IPS-18a (cell line): ENCODE data around the gene TEX22.

Experiments
- H3K27ac ChIP-seq: one replicate; pipeline ENCODE4 v1.5.1; 2013; ENCODE audit warnings: low read length
- H3K27me3 ChIP-seq: one replicate; pipeline ENCODE4 v1.6.1; 2013; ENCODE audit warnings: mild to moderate bottlenecking, low read length; ENCODE audit not compliant: control insufficient read depth, insufficient read depth
- H3K36me3 ChIP-seq: one replicate; pipeline ENCODE4 v1.6.1; 2013; ENCODE audit warnings: low read depth, low read length; ENCODE audit not compliant: control insufficient read depth
- H3K4me1 ChIP-seq: one replicate; pipeline ENCODE4 v1.6.1; 2013; ENCODE audit warnings: low read depth, low read length; ENCODE audit not compliant: control insufficient read depth
- H3K4me3 ChIP-seq: one replicate; pipeline ENCODE4 v1.5.1; 2013; ENCODE audit warnings: low read length
- H3K9ac ChIP-seq: one replicate; pipeline ENCODE4 v1.6.1; 2013; ENCODE audit warnings: mild to moderate bottlenecking, low read length, moderate library complexity
- H3K9me3 ChIP-seq: one replicate; pipeline ENCODE4 v1.6.1; 2013; ENCODE audit warnings: low read depth, low read length; ENCODE audit not compliant: control insufficient read depth

The TEX22 gene

DNA sequence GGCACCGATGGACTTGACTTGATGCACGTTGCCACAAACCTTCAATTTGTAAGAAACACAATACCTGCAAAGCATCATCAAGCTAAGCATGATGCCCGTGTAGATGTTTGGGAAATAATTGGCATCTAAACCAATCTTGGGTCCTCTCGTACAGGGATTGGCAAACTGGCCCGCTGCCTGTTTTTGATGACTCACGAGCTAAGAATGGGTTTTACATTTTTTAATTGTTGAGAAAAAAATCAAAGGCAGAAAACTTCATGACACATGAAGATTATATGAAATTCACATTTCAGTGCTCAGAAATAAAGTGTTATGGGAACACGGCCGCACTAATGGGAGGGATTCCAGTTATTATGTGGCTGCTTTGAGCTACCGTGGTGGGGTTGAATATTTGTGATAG, 32.2 kb downstream of the TEX22 start:
- Histone ChIP-seq H3K36me3 (peaks cover 17% of the 10 kb centered on the region), H3K9ac (no peak overlapping the region), H3K27ac (no peak overlapping the region), H3K4me3 (no peak overlapping the region), H3K9me3 (no peaks in the 10 kb centered on the region), H3K27me3 (no peaks in the 10 kb centered on the region), H3K4me1 (peaks cover 8% of the 10 kb centered on the region)

DNA sequence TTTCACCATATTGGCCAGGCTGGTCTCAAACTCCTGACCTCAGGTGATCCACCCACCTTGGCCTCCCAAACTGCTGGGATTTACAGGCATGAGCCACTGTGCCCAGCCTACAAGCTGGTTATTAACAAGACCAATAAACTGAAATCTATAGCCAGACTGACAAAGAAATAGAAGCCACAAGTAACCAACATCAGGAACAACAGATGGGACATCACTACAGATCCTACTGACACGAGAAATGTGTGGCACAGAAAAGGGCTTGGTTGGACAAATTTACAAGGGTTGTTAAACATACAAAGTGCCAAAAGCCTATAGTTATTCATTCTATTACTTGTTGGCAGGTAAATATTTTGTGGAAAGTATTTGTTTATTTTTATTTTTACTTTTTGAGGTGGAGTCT, 32.9 kb downstream of the TEX22 start:
- no peak overlapping the region for H3K4me3 ChIP-seq
- no peak overlapping the region for H3K27ac ChIP-seq
- no peaks in the 10 kb centered on the region for H3K9me3 ChIP-seq
- H3K27me3 ChIP-seq = no peaks in the 10 kb centered on the region
- peaks cover 17% of the 10 kb centered on the region for H3K36me3 ChIP-seq
- peaks cover 8% of the 10 kb centered on the region for H3K4me1 ChIP-seq
- H3K9ac ChIP-seq = no peak overlapping the region

DNA sequence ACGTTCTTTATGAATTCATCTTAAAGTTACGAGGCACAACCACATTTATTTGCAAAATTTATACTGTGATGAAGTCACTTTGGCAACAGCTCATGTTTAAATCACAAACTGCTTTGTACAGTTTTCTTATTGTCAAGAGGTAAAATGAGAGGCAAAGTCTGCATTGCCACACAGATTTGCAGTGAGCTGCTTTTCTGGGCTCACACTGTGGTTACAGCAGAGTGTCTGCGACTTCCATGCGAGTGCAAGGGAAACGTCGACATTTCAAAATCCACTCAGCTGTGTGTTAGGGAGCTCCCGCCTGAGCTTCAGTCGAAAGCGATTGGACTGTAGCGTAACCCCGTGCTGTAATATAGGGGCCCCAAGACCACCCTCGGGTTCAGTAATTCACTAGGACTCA, 34.3 kb downstream of the TEX22 start:
- Histone ChIP-seq H3K4me1 (peaks cover 8% of the 10 kb centered on the region), H3K9me3 (no peaks in the 10 kb centered on the region), H3K4me3 (no peak overlapping the region), H3K36me3 (peaks cover 6% of the 10 kb centered on the region), H3K27ac (no peak overlapping the region), H3K27me3 (no peaks in the 10 kb centered on the region), H3K9ac (no peak overlapping the region)

DNA sequence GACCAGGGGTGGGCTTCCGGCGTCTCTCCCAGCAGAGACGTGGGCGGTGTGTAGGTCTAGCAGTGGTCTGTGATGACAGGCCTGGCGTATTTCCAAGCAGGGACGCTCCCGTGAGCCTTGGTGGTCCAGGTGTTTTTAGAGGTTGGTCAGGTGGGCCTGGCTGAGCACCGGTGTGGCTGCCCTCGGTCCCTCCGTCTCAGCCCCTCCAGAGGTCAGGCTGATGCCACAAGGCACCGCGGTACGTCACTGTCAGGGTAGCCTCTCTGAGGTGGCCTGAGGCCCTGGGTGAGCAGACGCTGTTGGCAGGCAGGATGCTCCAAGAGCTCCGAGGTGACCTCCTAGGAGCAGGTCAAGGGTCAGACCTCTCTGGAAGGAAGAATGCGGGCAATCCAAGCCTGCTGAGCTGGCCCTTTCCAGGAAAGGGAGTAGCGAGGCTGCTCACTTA, 34.8 kb downstream of the TEX22 start:
- Histone ChIP-seq H3K9me3 (no peaks in the 10 kb centered on the region), H3K9ac (no peak overlapping the region), H3K27me3 (no peaks in the 10 kb centered on the region), H3K27ac (no peak overlapping the region), H3K36me3 (peaks cover 6% of the 10 kb centered on the region), H3K4me3 (no peak overlapping the region), H3K4me1 (peaks cover 8% of the 10 kb centered on the region)

DNA sequence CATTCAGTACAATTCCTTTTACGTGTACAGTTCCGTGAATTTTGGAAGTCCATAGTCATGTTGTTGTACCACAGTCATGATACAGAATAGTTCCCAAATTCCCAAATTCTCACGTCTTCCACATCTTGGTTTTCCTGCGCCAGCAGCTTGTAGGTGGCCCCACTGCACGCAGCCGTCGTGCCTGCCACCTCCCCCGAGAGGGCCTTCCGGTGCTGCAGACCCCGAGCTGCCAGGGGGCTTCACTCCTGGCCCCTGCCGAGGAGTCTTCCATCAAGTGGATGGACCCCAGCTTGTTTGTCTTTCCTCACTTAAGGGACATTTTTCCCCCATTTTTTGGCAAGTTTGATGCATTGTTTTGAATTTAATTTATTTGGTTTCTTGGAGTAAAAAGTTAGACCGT, 38.1 kb downstream of the TEX22 start:
- Histone ChIP-seq H3K4me1 (peaks cover 8% of the 10 kb centered on the region), H3K27me3 (no peaks in the 10 kb centered on the region), H3K4me3 (no peak overlapping the region), H3K9me3 (no peaks in the 10 kb centered on the region), H3K36me3 (no peaks in the 10 kb centered on the region), H3K27ac (no peak overlapping the region), H3K9ac (no peak overlapping the region)

DNA sequence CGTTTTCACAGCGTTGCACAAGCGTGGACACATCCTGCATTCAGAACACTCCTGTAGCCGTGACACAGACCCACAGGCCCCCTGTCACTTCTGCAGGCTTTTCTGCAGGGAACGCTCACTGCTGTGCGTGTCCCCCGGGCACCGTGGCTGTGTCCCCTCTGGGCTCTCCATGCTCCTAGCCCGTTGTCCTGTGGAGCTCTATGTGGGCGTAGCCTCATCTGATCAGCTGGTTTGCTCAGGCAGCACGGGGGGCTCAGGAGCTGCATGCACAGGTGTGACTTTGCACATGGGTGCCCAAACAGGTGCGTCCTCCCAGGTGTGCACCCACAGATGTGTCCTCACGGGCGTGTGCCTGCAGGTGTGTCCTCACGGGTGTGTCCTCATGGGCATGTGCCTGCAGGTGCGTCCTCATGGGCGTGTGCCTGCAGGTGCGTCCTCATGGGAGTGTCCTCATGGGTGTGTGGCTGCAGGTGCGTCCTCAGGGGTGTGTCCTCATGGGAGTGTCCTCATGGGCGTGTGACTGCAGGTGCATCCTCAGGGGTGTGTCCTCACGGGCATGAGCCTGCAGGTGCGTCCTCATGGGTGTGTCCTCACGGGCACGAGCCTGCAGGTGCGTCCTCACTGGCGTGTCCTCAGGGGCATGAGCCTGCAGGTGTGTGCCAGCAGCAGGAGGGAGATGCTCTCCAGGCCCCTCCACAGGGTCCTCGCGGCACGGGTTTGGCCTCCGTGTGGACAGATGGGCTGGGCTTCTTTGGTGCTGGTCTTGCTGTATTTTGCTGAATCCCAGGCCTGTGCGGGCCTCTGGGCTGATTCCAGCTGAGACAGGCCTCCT, 38.8 kb downstream of the TEX22 start:
- Histone ChIP-seq H3K27ac (no peak overlapping the region), H3K9me3 (no peaks in the 10 kb centered on the region), H3K4me3 (no peak overlapping the region), H3K36me3 (peaks cover 5% of the 10 kb centered on the region), H3K9ac (no peak overlapping the region), H3K4me1 (peaks cover 8% of the 10 kb centered on the region), H3K27me3 (no peaks in the 10 kb centered on the region)

DNA sequence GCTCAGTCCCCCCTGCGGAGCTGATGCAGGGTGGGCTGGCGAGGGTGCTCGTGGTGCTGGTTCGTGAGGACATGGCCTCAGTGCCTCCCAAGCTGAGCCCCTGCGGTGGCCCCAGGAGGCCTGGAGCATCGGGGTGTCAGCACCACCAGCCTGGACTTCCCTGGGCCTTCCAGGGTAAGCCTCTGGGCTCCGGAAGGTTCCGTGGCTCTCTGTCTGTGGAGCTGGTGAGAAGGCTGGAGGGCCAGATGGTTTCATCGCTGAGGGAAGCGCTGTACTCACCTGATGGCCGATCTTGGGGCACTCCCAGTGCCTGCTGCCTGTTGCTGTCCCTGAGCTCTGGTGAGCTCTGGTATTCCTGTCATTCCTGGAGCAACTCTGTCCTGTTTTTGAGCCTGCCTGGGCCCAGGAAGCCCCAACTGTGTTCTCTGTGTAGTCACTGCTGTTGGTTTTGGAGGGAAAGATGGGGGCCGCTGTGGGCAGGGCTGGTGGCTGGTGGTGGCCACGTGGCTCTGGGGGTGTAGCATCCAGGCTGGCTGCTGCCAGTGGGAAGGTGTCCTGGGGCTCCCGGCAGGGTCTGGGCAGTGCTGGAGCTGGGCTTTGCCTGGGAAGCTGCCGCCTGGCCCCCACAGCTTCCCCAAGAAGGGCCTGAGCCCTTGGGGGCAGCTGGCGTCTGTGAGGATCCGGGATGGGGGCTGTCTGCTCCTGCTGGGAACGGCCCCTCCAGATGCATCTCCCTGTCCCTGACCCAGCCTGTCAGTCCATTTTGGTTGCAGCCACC, 39.6 kb downstream of the TEX22 start:
- peaks cover 5% of the 10 kb centered on the region for H3K4me1 ChIP-seq
- H3K27ac ChIP-seq = no peak overlapping the region
- H3K36me3 ChIP-seq = peaks cover 6% of the 10 kb centered on the region
- H3K9ac ChIP-seq = no peak overlapping the region
- H3K9me3 ChIP-seq = no peaks in the 10 kb centered on the region
- H3K27me3 ChIP-seq = no peaks in the 10 kb centered on the region
- no peak overlapping the region for H3K4me3 ChIP-seq

DNA sequence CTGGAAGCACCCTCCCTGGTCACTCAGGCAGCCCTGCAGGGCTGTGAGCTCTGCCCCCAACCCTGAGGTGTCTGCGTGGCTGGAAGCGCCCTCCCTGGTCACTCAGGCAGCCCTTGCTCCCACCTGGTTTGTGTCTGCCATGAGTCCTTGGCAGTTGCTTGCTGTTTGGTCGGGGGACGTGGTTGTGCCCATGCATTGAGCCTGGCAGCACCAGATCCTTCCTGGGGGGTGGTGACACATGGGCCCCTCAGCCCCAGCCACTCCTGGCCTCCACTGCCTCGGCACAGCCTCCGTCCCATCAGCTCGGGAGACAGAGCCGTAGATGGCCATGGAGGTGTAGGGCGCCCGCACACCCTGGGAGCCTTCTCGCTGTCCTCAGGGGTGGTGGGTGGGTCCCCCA, 40.8 kb downstream of the TEX22 start:
- no peak overlapping the region for H3K4me3 ChIP-seq
- peaks cover 11% of the 10 kb centered on the region for H3K36me3 ChIP-seq
- no peak overlapping the region for H3K27ac ChIP-seq
- H3K4me1 ChIP-seq = no peaks in the 10 kb centered on the region
- no peaks in the 10 kb centered on the region for H3K27me3 ChIP-seq
- no peaks in the 10 kb centered on the region for H3K9me3 ChIP-seq
- no peak overlapping the region for H3K9ac ChIP-seq

DNA sequence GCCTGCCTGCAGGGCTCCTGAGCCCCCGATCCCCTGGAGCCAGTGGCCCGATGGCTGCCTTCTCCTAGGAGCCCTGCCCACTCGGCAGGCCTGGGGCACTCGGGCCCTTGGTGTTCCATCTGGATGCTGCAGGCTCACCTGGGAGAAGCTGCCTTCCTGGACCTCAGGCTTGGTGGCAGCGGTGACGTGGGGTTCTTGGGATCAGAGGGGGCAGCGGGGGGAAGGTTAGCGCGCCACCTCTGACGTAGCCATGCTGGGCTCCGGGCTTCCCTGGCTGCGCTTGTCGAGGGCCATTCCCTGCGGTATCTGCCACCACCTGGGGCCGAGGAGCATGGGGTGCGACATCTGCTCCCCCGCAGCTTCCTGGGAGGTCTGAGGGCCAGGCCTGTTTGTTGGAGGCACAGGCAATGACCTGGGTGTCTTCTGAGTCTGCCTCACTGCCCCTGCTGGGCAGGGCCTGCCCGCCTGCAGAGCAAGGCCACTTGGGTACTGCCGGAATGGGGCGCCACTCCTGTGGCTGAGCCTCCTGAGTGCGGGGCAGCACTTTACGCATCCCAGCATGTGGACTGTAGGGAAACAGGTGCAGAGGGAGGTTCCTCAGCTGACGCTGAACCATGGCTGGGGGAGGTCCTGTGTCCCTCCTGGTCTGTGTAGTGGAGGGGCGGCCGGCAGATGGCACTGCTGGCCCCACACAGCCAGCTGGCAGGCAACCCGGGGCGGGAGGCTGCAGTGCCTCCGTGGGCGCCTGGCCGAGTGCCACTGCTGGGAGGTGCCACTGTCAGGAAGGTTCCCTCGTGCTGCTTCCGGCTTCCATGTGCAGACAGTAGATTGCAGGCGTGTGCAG, 41.6 kb downstream of the TEX22 start:
- Histone ChIP-seq H3K36me3 (peaks cover 11% of the 10 kb centered on the region), H3K9me3 (no peaks in the 10 kb centered on the region), H3K4me1 (no peaks in the 10 kb centered on the region), H3K4me3 (no peak overlapping the region), H3K27ac (no peak overlapping the region), H3K27me3 (no peaks in the 10 kb centered on the region), H3K9ac (no peak overlapping the region)

DNA sequence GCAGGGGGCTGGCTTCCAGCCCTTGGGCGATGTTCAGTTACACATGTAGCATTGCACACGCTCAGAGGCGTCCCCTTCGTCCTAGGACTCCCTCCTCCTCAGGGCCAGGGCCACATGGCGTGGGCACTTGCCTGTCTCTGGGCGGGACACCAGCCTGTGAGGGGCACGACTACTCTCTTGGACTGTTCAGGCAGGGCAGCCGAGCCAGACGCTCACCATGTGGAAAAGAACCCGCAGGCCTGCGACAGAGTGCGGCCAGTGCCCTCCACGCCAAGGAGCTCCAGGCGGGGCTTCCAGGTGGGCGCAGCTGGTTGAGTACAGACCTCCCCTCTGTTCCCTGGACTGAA, 42.2 kb downstream of the TEX22 start:
- no peaks in the 10 kb centered on the region for H3K9me3 ChIP-seq
- H3K4me3 ChIP-seq = no peak overlapping the region
- no peaks in the 10 kb centered on the region for H3K27me3 ChIP-seq
- no peak overlapping the region for H3K9ac ChIP-seq
- H3K4me1 ChIP-seq = no peaks in the 10 kb centered on the region
- no peak overlapping the region for H3K27ac ChIP-seq
- H3K36me3 ChIP-seq = peaks cover 11% of the 10 kb centered on the region

DNA sequence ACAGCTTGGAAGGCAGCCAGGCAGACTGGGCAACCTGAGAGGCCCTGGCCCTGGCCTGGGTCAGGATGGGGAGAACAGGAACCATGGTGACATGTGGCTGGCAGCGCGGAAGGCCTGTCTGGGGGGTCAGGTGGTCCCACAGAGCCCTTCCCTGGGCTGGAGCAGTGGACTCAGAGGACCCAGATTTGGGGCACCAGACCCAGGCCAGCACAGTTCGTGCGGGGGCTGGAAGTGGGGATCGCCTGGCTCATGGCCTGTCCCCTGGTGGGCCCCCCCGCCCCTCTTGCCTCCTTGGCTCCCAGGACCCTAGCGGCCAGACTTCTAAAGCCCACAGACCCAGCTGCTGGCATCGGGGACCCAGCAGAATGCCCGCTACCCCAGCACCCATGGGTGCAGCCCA, 42.7 kb downstream of the TEX22 start:
- Histone ChIP-seq H3K36me3 (peaks cover 14% of the 10 kb centered on the region), H3K27me3 (no peaks in the 10 kb centered on the region), H3K4me1 (no peaks in the 10 kb centered on the region), H3K9ac (no peak overlapping the region), H3K27ac (no peak overlapping the region), H3K4me3 (no peak overlapping the region), H3K9me3 (no peaks in the 10 kb centered on the region)
